Measurements from ENCODE around the gene AFF3. TPM values are rescaled to one million over a fixed set of nuclear protein-coding genes. Genes with fewer than 3 reads are reported as not detected.

AFF3 gene
- total RNA-seq, 1 donor from 2014 or later, result 8.0 TPM

DNA sequence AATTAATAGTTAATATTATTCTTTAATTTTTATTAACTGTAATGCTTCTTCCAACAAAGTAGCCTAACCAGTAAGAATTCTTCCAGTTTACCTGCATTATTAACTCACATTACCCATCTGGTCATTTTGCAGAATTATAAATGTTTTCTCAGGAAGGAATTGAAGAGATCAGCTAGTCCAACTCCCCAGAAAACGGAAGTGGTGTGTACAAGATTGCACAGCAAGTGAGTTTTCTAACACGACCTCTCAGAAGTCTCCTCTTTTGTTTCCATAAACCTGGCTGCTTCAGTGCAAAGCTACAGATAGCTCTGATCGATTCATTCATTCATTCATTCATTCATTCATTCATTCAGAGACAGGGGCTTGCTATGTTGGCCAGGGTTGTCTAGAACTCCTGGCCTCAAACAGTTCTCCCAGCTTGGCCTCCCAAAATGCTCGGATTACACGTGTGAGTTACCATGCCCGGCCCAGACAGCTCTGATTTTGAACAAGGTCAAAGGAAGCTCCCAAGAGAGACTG, 523.8 kb downstream of the AFF3 start:
- TF ChIP-seq, protein P1, sequence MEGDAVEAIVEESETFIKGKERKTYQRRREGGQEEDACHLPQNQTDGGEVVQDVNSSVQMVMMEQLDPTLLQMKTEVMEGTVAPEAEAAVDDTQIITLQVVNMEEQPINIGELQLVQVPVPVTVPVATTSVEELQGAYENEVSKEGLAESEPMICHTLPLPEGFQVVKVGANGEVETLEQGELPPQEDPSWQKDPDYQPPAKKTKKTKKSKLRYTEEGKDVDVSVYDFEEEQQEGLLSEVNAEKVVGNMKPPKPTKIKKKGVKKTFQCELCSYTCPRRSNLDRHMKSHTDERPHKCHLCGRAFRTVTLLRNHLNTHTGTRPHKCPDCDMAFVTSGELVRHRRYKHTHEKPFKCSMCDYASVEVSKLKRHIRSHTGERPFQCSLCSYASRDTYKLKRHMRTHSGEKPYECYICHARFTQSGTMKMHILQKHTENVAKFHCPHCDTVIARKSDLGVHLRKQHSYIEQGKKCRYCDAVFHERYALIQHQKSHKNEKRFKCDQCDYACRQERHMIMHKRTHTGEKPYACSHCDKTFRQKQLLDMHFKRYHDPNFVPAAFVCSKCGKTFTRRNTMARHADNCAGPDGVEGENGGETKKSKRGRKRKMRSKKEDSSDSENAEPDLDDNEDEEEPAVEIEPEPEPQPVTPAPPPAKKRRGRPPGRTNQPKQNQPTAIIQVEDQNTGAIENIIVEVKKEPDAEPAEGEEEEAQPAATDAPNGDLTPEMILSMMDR (IDR thresholded peaks at IDR 0.05; ENCODE audit: borderline replicate concordance), result no peak

DNA sequence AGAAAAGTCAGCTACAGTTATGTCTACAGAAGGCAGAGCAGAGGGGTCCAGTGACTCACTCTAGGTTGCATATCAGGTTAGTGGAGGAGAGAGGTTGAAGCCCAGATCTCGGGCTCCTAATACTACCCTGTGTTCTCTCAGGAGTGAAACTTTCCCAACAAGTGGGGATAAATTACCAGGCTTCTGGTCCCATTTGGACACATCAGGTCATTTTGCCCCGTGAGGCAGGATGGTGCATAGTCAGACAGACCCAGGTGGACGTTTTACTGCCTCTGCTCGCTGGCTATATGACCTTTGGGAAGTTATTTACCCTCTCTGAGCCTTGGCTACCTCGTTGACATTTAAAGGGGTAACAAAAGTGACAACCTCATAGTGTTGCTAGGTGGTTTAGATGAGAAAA, 524.6 kb downstream of the AFF3 start:
- H3K4me1 ChIP-seq, result peaks cover 29% of the 10 kb centered on the region
- no peak overlapping the region for H3K27ac ChIP-seq (replicated peaks)
- no peaks in the 10 kb centered on the region for H3K36me3 ChIP-seq
- no peak overlapping the region for H3K4me3 ChIP-seq
- intact Hi-C loops (cut with micrococcal nuclease), result no loop called here
- TF ChIP-seq, protein P1 (IDR thresholded peaks at IDR 0.05; ENCODE audit: borderline replicate concordance), result no peak
- DNase-seq, result no peak
- H3K27me3 ChIP-seq (ENCODE audit: low read depth), result no peaks in the 10 kb centered on the region
- H3K9me3 ChIP-seq (replicated peaks), result no peaks in the 10 kb centered on the region

More for the DNA sequence above, 523.8 kb downstream of the AFF3 start:
- no peak overlapping the region for H3K4me3 ChIP-seq
- no peaks in the 10 kb centered on the region for H3K9me3 ChIP-seq (replicated peaks)
- no peaks in the 10 kb centered on the region for H3K27me3 ChIP-seq (ENCODE audit: low read depth)
- H3K27ac ChIP-seq (replicated peaks), result no peak overlapping the region
- H3K36me3 ChIP-seq, result no peaks in the 10 kb centered on the region
- intact Hi-C loops (cut with micrococcal nuclease), result no loop called here
- no peak for DNase-seq
- H3K4me1 ChIP-seq, result peaks cover 34% of the 10 kb centered on the region

DNA sequence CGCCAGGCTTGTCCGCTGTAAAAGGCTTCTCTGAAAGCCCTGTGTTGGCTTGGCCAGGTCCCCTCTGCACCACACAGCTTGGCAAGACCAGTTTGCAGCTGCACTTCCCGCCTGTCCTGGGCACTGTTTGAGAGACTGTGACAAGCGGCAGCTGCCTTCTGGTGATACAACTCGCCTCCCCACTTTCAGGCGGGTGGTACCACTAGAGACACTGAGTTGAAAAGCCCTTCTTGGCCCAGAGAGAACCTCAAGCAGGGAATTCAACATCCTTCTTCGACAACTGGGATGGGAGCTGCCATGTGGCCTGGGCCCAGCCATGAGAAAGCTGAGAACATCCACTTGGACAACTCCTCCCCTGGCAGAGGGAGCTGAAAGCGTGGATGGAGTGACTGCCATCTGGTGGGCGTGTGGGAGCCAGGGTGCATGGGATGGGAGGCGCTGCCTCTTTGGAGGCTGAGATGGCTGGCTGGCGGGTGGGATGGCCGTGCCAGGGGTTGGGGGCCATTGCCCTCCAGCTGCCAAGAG, 527.1 kb downstream of the AFF3 start:
- no peak for DNase-seq
- Histone ChIP-seq H3K4me1 (peaks cover 11% of the 10 kb centered on the region), H3K4me3 (no peak overlapping the region), H3K9me3 (replicated peaks) (no peaks in the 10 kb centered on the region), H3K27ac (replicated peaks) (no peak overlapping the region), H3K36me3 (no peaks in the 10 kb centered on the region), H3K27me3 (ENCODE audit: low read depth) (no peaks in the 10 kb centered on the region)
- TF ChIP-seq, protein P1 (IDR thresholded peaks at IDR 0.05; ENCODE audit: borderline replicate concordance), result no peak
- intact Hi-C loops (cut with micrococcal nuclease), result no loop called here

DNA sequence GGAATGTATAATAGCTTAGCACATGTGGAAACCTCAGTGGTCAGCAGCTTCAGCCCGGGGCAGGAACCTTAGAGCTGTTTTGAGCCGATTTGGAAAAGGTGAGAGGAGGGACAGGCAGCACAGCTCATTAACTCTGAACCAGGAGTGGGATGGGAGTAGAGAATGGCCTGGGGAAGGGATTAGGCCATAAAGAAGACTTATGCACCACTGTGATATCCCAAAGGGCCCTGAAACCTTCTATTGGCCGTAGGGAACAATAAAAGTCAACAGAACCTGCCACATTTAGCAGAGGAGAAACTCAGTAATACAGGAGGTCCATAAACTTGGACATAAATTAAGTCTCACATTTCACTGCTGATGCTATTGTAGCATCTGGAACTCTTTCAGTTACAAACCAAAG, 528.4 kb downstream of the AFF3 start:
- no peak overlapping the region for H3K27ac ChIP-seq (replicated peaks)
- TF ChIP-seq, protein P1 (IDR thresholded peaks at IDR 0.05; ENCODE audit: borderline replicate concordance), result no peak
- no peaks in the 10 kb centered on the region for H3K9me3 ChIP-seq (replicated peaks)
- H3K36me3 ChIP-seq, result no peaks in the 10 kb centered on the region
- intact Hi-C loops (cut with micrococcal nuclease), result no loop called here
- H3K27me3 ChIP-seq (ENCODE audit: low read depth), result no peaks in the 10 kb centered on the region
- no peak for DNase-seq
- peaks cover 3% of the 10 kb centered on the region for H3K4me1 ChIP-seq
- no peak overlapping the region for H3K4me3 ChIP-seq

DNA sequence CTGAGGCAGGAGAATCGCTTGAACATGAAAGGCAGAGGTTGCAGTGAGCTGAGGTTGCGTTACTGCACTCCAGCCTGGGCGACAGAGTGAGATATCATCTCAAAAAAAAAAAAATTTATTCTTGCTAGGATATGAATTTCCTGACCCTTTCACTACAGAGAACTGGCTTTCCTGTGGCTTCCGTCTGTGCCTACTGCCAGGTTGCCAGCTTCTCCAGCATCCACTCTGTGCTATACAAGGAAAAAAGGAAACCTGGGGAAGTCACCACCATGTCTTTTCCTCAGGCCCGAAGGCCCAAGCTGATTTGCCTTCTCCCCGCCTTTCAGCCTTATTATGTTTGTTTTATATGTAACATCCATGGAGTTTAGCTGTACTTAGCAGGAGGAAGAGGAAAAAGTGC, 530.6 kb downstream of the AFF3 start:
- Histone ChIP-seq H3K27ac (replicated peaks) (no peak overlapping the region), H3K27me3 (ENCODE audit: low read depth) (no peaks in the 10 kb centered on the region), H3K4me1 (peaks cover 16% of the 10 kb centered on the region), H3K4me3 (no peak overlapping the region), H3K9me3 (replicated peaks) (no peaks in the 10 kb centered on the region), H3K36me3 (no peaks in the 10 kb centered on the region)
- DNase-seq, result no peak
- TF ChIP-seq, protein P1 (IDR thresholded peaks at IDR 0.05; ENCODE audit: borderline replicate concordance), result no peak
- intact Hi-C loops (cut with micrococcal nuclease), result no loop called here

All from left ventricle myocardium inferior (tissue), 1 donor.